ENCODE data around the gene MRFAP1L1.

GRCh38 chr4:6740347-6740746 lies 30.7 kb upstream of the MRFAP1L1 start:
- no peak for TF ChIP-seq CTCF (IDR thresholded peaks at IDR 0.05; ENCODE audit: low read depth, low read length)
- no peak for TF ChIP-seq EZH2phosphoT487 (IDR thresholded peaks at IDR 0.05; ENCODE audit: low read depth)

Measured in OCI-LY3 (cell line).